ENCODE measurements around the gene PDE9A. TPM values are rescaled to one million over a fixed set of nuclear protein-coding genes. Genes with fewer than 3 reads are reported as not detected.

PDE9A gene
- total and polyA plus RNA-seq, 2 of the 4 experiments (the other 2 are of a cell fraction), result 0.89 to 0.90 TPM

DNA sequence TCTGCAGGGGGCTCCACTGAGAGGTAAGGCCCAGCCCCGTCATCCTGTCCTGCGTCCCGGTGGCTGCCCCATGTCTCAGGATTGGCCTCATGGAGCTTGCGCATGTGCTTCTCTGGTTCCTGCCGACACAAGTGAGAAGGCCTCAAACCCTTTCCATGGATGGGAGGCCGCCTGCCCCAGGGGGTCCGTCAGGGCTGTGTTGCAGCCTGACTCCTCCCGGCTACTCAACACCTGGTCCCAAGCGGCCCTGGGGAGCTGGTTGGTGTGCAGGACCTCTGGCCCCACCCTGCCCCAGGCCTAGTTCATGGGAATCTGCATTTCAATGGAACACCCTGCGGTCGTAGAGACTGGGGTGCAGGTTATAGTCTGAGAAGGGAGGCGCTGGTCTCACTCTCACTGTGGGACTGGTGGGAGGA, 21.1 kb upstream of the PDE9A start:
- dilution Hi-C loops (cut with HindIII; ENCODE audit: low sequenced_read_pairs, unreplicated experiment) (no loop called here), intact Hi-C loops (cut with micrococcal nuclease) (no loop called here)

More for the DNA sequence above, 21.1 kb upstream of the PDE9A start:
- peaks cover 18% of the 10 kb centered on the region for H3K27me3 ChIP-seq (ENCODE audit: control insufficient read depth, insufficient read depth, low read length)
- H3K4me1 ChIP-seq (ENCODE audit: control insufficient read depth, insufficient read depth, low read length), result peaks cover 6% of the 10 kb centered on the region
- in situ Hi-C loops (cut with MboI; ENCODE audit: low sequenced_read_pairs), result no loop called here
- H2BK15ac ChIP-seq (ENCODE audit: low read depth, low read length), result no peak overlapping the region
- no peak overlapping the region for H3K14ac ChIP-seq (replicated peaks; ENCODE audit: low read depth, low read length)
- H3K9me1 ChIP-seq (ENCODE audit: insufficient read depth, low read length), result no peaks in the 10 kb centered on the region
- TF ChIP-seq CHD1 (IDR thresholded peaks at IDR 0.05; ENCODE audit: low read depth, low read length), result no peak
- TF ChIP-seq CEBPB (IDR thresholded peaks at IDR 0.05; ENCODE audit: low read depth, low read length), result no peak
- TF ChIP-seq POLR2A (IDR thresholded peaks at IDR 0.05; ENCODE audit: low read depth, low read length), result no peak
- TF ChIP-seq, protein P1, sequence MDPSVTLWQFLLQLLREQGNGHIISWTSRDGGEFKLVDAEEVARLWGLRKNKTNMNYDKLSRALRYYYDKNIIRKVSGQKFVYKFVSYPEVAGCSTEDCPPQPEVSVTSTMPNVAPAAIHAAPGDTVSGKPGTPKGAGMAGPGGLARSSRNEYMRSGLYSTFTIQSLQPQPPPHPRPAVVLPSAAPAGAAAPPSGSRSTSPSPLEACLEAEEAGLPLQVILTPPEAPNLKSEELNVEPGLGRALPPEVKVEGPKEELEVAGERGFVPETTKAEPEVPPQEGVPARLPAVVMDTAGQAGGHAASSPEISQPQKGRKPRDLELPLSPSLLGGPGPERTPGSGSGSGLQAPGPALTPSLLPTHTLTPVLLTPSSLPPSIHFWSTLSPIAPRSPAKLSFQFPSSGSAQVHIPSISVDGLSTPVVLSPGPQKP (IDR thresholded peaks at IDR 0.05; ENCODE audit: borderline replicate concordance, low read depth, low read length), result no peak
- no peak for DNase-seq
- no peak overlapping the region for H2BK120ac ChIP-seq (ENCODE audit: low read depth, low read length)
- H3K23ac ChIP-seq (ENCODE audit: low read depth, low read length), result no peak overlapping the region
- H4K8ac ChIP-seq (ENCODE audit: low read depth in 2 of 2, low read length in 2 of 2), result no peak overlapping the region
- H3K9ac ChIP-seq (ENCODE audit: low read depth, low read length), result no peak overlapping the region
- ATAC-seq (ENCODE audit: low read depth), result no peak
- no peak overlapping the region for H3K4me2 ChIP-seq (ENCODE audit: low read depth, low read length)
- no peaks in the 10 kb centered on the region for H3K36me3 ChIP-seq (ENCODE audit: control insufficient read depth, insufficient read depth, low read length)
- CTCF ChIA-PET, result no interaction called here
- no TSS peak for BruUV-seq (replicated peaks)
- no peak overlapping the region for H2BK20ac ChIP-seq (ENCODE audit: low read depth, low read length)
- H2AFZ ChIP-seq (replicated peaks; ENCODE audit: low read length, poor library complexity), result no peak overlapping the region
- H4K20me1 ChIP-seq (ENCODE audit: insufficient read depth, low read length), result peaks cover 2% of the 10 kb centered on the region; the same call in 1 of the 2 replicates
- no peak overlapping the region for H2AK9ac ChIP-seq (replicated peaks; ENCODE audit: low read depth, low read length, poor library complexity)
- 92% methylated on average over 6 of the region's 12 CpGs; no CpG with 5 or more reads in 1 of the 2 experiments for WGBS, 2 experiments (ENCODE audit: extremely low coverage in 2 of 2, insufficient read length in 1 of 2)
- H3K27ac ChIP-seq (ENCODE audit: insufficient read depth, low read length), result no peak overlapping the region
- no peaks in the 10 kb centered on the region for H3K79me1 ChIP-seq (ENCODE audit: low read depth in 1 of 2, low read length in 2 of 2)
- no peak overlapping the region for H3K56ac ChIP-seq (ENCODE audit: extremely low read depth, insufficient read depth, low read length)
- POLR2A ChIA-PET (ENCODE audit: unreplicated experiment), result no interaction called here
- no peak overlapping the region for H3K4me3 ChIP-seq (ENCODE audit: insufficient read depth, low read depth, low read length)
- H3K9me3 ChIP-seq (ENCODE audit: control insufficient read depth, insufficient read depth, low read length), result no peaks in the 10 kb centered on the region
- H2AK5ac ChIP-seq (ENCODE audit: low read depth, low read length), result no peak overlapping the region
- no peak overlapping the region for H3K18ac ChIP-seq (ENCODE audit: low read depth, low read length)
- H4K5ac ChIP-seq (ENCODE audit: low read depth, low read length), result no peak overlapping the region
- H4K91ac ChIP-seq (ENCODE audit: insufficient read depth, low read depth, low read length), result no peak overlapping the region
- H3K4ac ChIP-seq (ENCODE audit: low read depth, low read length), result no peak overlapping the region
- H2BK5ac ChIP-seq (ENCODE audit: low read depth, low read length, poor library complexity, severe bottlenecking), result no peak overlapping the region
